ENCODE data around the gene AGRN.
A peak's percentile ranks its signal among the peaks of the same experiment; 100 is the strongest.
"Not testable (repeated sequence)": the region's sequence is repeated elsewhere in the genome, so short reads cannot be mapped to it uniquely, and the experiment has no call there.

Gene AGRN

GRCh38 chr1:981955-982558 lies 37.9 kb upstream of the AGRN start, which contains the start of gene PERM1:
TSS of gene PERM1 (minus strand) at chr1:982093. CDS start at chr1:981029, 1,064 bp downstream.
- no peak for DNase-seq

GRCh38 chr1:982765-983436 lies 37.0 kb upstream of the AGRN start:
- DNase-seq: peak in 1 of 5 donors; percentile 10

GRCh38 chr1:983798-984475 lies 36.0 kb upstream of the AGRN start:
- peak in 3 of 5 donors; percentile 50 to 53 (median 52) for DNase-seq

GRCh38 chr1:984476-984814 lies 35.5 kb upstream of the AGRN start:
- DNase-seq: no peak

- DNase-seq: no peak
Observed at GRCh38 chr1:985126-985525, 34.8 kb upstream of the AGRN start.

- not testable (repeated sequence) for DNase-seq
Observed at GRCh38 chr1:988061-988460, 31.9 kb upstream of the AGRN start.

GRCh38 chr1:991275-991674 lies 28.6 kb upstream of the AGRN start:
- not testable (repeated sequence) for DNase-seq

- no peak for DNase-seq
Observed at GRCh38 chr1:991895-992294, 28.0 kb upstream of the AGRN start.

GRCh38 chr1:992362-992761 lies 27.6 kb upstream of the AGRN start:
- DNase-seq: no peak

- no peak for DNase-seq
Observed at GRCh38 chr1:993379-993995, 26.4 kb upstream of the AGRN start.

- DNase-seq: not testable (repeated sequence)
Observed at GRCh38 chr1:994546-994945, 25.4 kb upstream of the AGRN start.

GRCh38 chr1:995665-996633 lies 24.0 kb upstream of the AGRN start:
- DNase-seq: no peak

- no peak for DNase-seq
Observed at GRCh38 chr1:996851-997712, 22.8 kb upstream of the AGRN start.

- no peak for DNase-seq
Observed at GRCh38 chr1:997713-997992, 22.3 kb upstream of the AGRN start.

- no peak for DNase-seq
Observed at GRCh38 chr1:997993-998744, 21.8 kb upstream of the AGRN start.

- DNase-seq: no peak
Observed at GRCh38 chr1:998745-998994, 21.2 kb upstream of the AGRN start.

GRCh38 chr1:998995-999724 lies 20.8 kb upstream of the AGRN start:
- peak in 2 of 5 donors; percentile 29 to 36 for DNase-seq

- DNase-seq: peak in 3 of 5 donors; percentile 41 to 54 (median 50)
Observed at GRCh38 chr1:999725-1000356, 20.1 kb upstream of the AGRN start, which contains the start of gene HES4. TSS of gene HES4 (minus strand) at chr1:1000097. CDS start at chr1:999973, 124 bp downstream.

- DNase-seq: peak; percentile 42 to 70 (median 64)
Observed at GRCh38 chr1:1000357-1001056, 19.4 kb upstream of the AGRN start.
